ENCODE results near the gene S100G. TPM values are rescaled to one million over a fixed set of nuclear protein-coding genes. Genes with fewer than 3 reads are reported as not detected.

The S100G gene
- total and polyA plus RNA-seq, 2 of the 4 experiments (the other 2 are of a cell fraction), result not detected

DNA sequence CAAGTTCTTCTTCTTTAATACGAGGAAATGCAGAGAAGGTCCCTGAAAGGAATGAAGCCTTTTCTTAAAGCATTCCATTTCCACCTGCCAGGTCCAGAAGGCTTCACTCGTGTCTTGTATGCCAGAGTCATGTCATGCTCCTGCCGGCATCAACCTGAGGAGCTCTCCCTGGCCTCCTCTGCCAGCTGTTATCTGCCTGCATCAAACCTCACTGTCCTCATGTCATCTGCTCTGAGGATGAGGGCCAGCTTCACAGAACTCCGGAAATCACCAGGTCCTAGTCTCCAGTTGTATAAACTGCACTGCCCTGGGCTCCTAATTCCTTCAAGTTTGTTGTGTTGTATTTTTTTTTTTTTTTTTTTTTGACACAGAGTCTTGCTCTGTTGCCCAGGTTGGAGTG, 20.0 kb upstream of the S100G start:
- Histone ChIP-seq H3K27me3 (ENCODE audit: control insufficient read depth, insufficient read depth, low read length) (peaks cover 6% of the 10 kb centered on the region; the same call in 1 of the 2 replicates), H2BK15ac (ENCODE audit: low read depth, low read length) (no peak overlapping the region), H3K4me3 (ENCODE audit: insufficient read depth, low read depth, low read length) (no peak overlapping the region), H3K23ac (ENCODE audit: low read depth, low read length) (no peak overlapping the region), H3K9me3 (ENCODE audit: control insufficient read depth, insufficient read depth, low read length) (no peaks in the 10 kb centered on the region), H3K4me2 (ENCODE audit: low read depth, low read length) (no peak overlapping the region), H2BK120ac (ENCODE audit: low read depth, low read length) (no peak overlapping the region), H4K8ac (ENCODE audit: low read depth in 2 of 2, low read length in 2 of 2) (no peak overlapping the region), H2AK5ac (ENCODE audit: low read depth, low read length) (no peak overlapping the region), H4K20me1 (ENCODE audit: insufficient read depth, low read length) (no peaks in the 10 kb centered on the region), H3K4me1 (ENCODE audit: control insufficient read depth, insufficient read depth, low read length) (0 out of 2 replicates have a peak, but pooled peaks cover 1% of the 10 kb centered on the region), H3K14ac (replicated peaks; ENCODE audit: low read depth, low read length) (no peak overlapping the region), H3K79me1 (ENCODE audit: low read depth in 1 of 2, low read length in 2 of 2) (no peaks in the 10 kb centered on the region; a peak in 1 of 4 replicates), H3K4ac (ENCODE audit: low read depth, low read length) (no peak overlapping the region), H4K91ac (ENCODE audit: insufficient read depth, low read depth, low read length) (no peak overlapping the region), H4K5ac (ENCODE audit: low read depth, low read length) (no peak overlapping the region), H2BK5ac (ENCODE audit: low read depth, low read length, poor library complexity, severe bottlenecking) (no peak overlapping the region), H3K18ac (ENCODE audit: low read depth, low read length) (no peak overlapping the region), H2BK20ac (ENCODE audit: low read depth, low read length) (no peak overlapping the region), H3K27ac (ENCODE audit: insufficient read depth, low read length) (no peak overlapping the region), H3K36me3 (ENCODE audit: control insufficient read depth, insufficient read depth, low read length) (peaks cover 3% of the 10 kb centered on the region; the same call in 1 of the 2 replicates), H2AFZ (replicated peaks; ENCODE audit: low read length, poor library complexity) (no peak overlapping the region), H3K9me1 (ENCODE audit: insufficient read depth, low read length) (peaks cover 2% of the 10 kb centered on the region; the same call in 1 of the 2 replicates), H3K9ac (ENCODE audit: low read depth, low read length) (no peak overlapping the region), H3K56ac (ENCODE audit: extremely low read depth, insufficient read depth, low read length) (no peak overlapping the region), H2AK9ac (replicated peaks; ENCODE audit: low read depth, low read length, poor library complexity) (no peak overlapping the region)
- POLR2A ChIA-PET (ENCODE audit: unreplicated experiment), result no interaction called here
- WGBS, 2 experiments (ENCODE audit: extremely low coverage in 2 of 2, insufficient read length in 1 of 2), result 67% methylated on average over 1 of the region's 4 CpGs; no CpG with 5 or more reads in 1 of the 2 experiments
- TF ChIP-seq, protein P1, sequence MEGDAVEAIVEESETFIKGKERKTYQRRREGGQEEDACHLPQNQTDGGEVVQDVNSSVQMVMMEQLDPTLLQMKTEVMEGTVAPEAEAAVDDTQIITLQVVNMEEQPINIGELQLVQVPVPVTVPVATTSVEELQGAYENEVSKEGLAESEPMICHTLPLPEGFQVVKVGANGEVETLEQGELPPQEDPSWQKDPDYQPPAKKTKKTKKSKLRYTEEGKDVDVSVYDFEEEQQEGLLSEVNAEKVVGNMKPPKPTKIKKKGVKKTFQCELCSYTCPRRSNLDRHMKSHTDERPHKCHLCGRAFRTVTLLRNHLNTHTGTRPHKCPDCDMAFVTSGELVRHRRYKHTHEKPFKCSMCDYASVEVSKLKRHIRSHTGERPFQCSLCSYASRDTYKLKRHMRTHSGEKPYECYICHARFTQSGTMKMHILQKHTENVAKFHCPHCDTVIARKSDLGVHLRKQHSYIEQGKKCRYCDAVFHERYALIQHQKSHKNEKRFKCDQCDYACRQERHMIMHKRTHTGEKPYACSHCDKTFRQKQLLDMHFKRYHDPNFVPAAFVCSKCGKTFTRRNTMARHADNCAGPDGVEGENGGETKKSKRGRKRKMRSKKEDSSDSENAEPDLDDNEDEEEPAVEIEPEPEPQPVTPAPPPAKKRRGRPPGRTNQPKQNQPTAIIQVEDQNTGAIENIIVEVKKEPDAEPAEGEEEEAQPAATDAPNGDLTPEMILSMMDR (conservative IDR thresholded peaks at IDR 0.05; ENCODE audit: low read depth, low read length), result no peak
- TF ChIP-seq MAFK (IDR thresholded peaks at IDR 0.05; ENCODE audit: low read depth, low read length) (no peak), CHD1 (IDR thresholded peaks at IDR 0.05; ENCODE audit: low read depth, low read length) (no peak), RAD21 (IDR thresholded peaks at IDR 0.05; ENCODE audit: low read length) (no peak), NFE2L2 (IDR thresholded peaks at IDR 0.05; ENCODE audit: low read depth, low read length) (no peak), RFX5 (IDR thresholded peaks at IDR 0.05; ENCODE audit: low read depth, low read length) (no peak), ELK1 (IDR thresholded peaks at IDR 0.05; ENCODE audit: borderline replicate concordance, low read depth, low read length) (no peak), FOS (IDR thresholded peaks at IDR 0.05; ENCODE audit: low read depth, low read length) (no peak), MAZ (IDR thresholded peaks at IDR 0.05; ENCODE audit: borderline replicate concordance, low read depth, low read length) (no peak), MXI1 (IDR thresholded peaks at IDR 0.05; ENCODE audit: borderline replicate concordance, low read depth, low read length) (no peak), RCOR1 (IDR thresholded peaks at IDR 0.05; ENCODE audit: insufficient replicate concordance, low read length) (no peak)
- TF ChIP-seq, protein P2, sequence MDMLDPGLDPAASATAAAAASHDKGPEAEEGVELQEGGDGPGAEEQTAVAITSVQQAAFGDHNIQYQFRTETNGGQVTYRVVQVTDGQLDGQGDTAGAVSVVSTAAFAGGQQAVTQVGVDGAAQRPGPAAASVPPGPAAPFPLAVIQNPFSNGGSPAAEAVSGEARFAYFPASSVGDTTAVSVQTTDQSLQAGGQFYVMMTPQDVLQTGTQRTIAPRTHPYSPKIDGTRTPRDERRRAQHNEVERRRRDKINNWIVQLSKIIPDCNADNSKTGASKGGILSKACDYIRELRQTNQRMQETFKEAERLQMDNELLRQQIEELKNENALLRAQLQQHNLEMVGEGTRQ (IDR thresholded peaks at IDR 0.05; ENCODE audit: low read depth, low read length), result no peak
- dilution Hi-C loops (cut with HindIII; ENCODE audit: low sequenced_read_pairs, unreplicated experiment), result no loop called here
- no TSS peak for BruUV-seq (replicated peaks)
- DNase-seq (no peak), ATAC-seq (ENCODE audit: low read depth) (no peak)
- in situ Hi-C loops (cut with MboI; ENCODE audit: low sequenced_read_pairs), result no loop called here
- CTCF ChIA-PET, result interaction anchor here (0.5 to 0.7 kb wide), 2 partner anchors 17 to 684 kb away, joined by 4 to 5 read pairs; no protein-coding TSS in a partner anchor
- intact Hi-C loops (cut with micrococcal nuclease), result no loop called here
